Panc1 (cell line): ENCODE data around the gene ARFGAP2. TPM values are rescaled to one million over a fixed set of nuclear protein-coding genes. Genes with fewer than 3 reads are reported as not detected.
"Not testable (repeated sequence)": the region's sequence is repeated elsewhere in the genome, so short reads cannot be mapped to it uniquely, and the experiment has no call there.

Source experiments
- ATAC-seq: fragments of 200-7000 bp; cut with Tn5 transposase; 2 replicates; pipeline ENCODE4 v1.9.1; 2020; ENCODE audit warnings: mild to moderate bottlenecking, moderate library complexity
- BruUV-seq: library from RNA; stranded (reverse); fragments of 400-500 nt; replicated peaks from 2 replicates; lab custom pipeline; 2021; lab: Mats Ljungman, UMichigan
- CTCF ChIA-PET: fragments of 300-600 bp; sonication (Branson Sonifier 250); formaldehyde crosslinking; loops from one replicate; lab custom pipeline; 2022; ENCODE audit warnings: antibody characterized with exemption; lab: Charles Lee
- POLR2A ChIA-PET: fragments of 300-600 bp; sonication (Branson Sonifier 250); formaldehyde crosslinking; loops from one replicate; lab custom pipeline; 2022; ENCODE audit warnings: antibody characterized with exemption; lab: Charles Lee
- DNase-seq: peaks from one replicate; pipeline ENCODE4 v3.0.0-alpha.2; 2010; ENCODE audit warnings: low read depth, low spot score
- H3K27ac ChIP-seq: 2 replicates; pipeline ENCODE4 v1.5.1; 2011; ENCODE audit warnings: mild to moderate bottlenecking, low read length, inconsistent platforms
- H3K27me3 ChIP-seq: fragments of 200-500 bp; sonication (Bioruptor generic); 2 replicates; pipeline ENCODE4 v1.6.0; 2014; ENCODE audit warnings: low read length, inconsistent platforms; ENCODE audit not compliant: control insufficient read depth, insufficient read depth
- H3K36me3 ChIP-seq: fragments of 200-500 bp; sonication (Bioruptor generic); 2 replicates; pipeline ENCODE4 v1.5.1; 2014; ENCODE audit warnings: inconsistent platforms, mild to moderate bottlenecking, low read length, moderate library complexity; ENCODE audit not compliant: control insufficient read depth, insufficient read depth
- H3K4me1 ChIP-seq: 2 replicates; pipeline ENCODE4 v1.5.1; 2011; ENCODE audit warnings: inconsistent platforms, mild to moderate bottlenecking, low read length, moderate library complexity; ENCODE audit not compliant: control insufficient read depth, insufficient read depth
- H3K4me3 ChIP-seq, 2 experiments: 2 replicates each; pipeline ENCODE4 v1.5.1; 2011 to 2012; ENCODE audit warnings: low read depth in 2 of 2, low read length in 2 of 2, mild to moderate bottlenecking in 2 of 2, inconsistent platforms in 1 of 2, moderate library complexity in 1 of 2
- H3K9me3 ChIP-seq: fragments of 200-500 bp; sonication (Bioruptor generic); 2 replicates; pipeline ENCODE4 v1.5.1; 2014; ENCODE audit warnings: low read depth, mild to moderate bottlenecking, inconsistent platforms, low read length, moderate library complexity; ENCODE audit not compliant: control insufficient read depth, insufficient read depth
- CTCF ChIP-seq: fragments of 450-650 bp; IDR thresholded peaks from 2 replicates; pipeline ENCODE4 v1.5.1; 2017; ENCODE audit warnings: mild to moderate bottlenecking
- POLR2AphosphoS5 ChIP-seq: IDR thresholded peaks from 2 replicates; pipeline ENCODE4 v1.6.1; 2012; ENCODE audit warnings: mild to moderate bottlenecking, low read depth, low read length, moderate library complexity
- REST ChIP-seq, 2 experiments: IDR thresholded peaks; 2 replicates each; pipeline ENCODE4 v1.6.1; 2011 to 2012; ENCODE audit warnings: low read depth in 2 of 2, control low read depth in 1 of 2, low read length in 1 of 2, mild to moderate bottlenecking in 1 of 2, moderate library complexity in 1 of 2; ENCODE audit not compliant: insufficient read depth in 1 of 2
- SIN3A ChIP-seq: IDR thresholded peaks from 2 replicates; pipeline ENCODE4 v1.6.1; 2012; ENCODE audit warnings: low read depth, mild to moderate bottlenecking, low read length, moderate library complexity, borderline replicate concordance; ENCODE audit not compliant: insufficient read depth
- TCF7L2 ChIP-seq: IDR thresholded peaks from 2 replicates; pipeline ENCODE4 v1.6.1; 2011; ENCODE audit warnings: mild to moderate bottlenecking, low read depth, low read length, inconsistent platforms
- in situ Hi-C: cut with HindIII; loops from 2 replicates; pipeline ENCODE4 v1.10.0; 2016; ENCODE audit warnings: low sequenced_read_pairs, low pct_unique_long_range_greater_than_20kb
- intact Hi-C: fragments of 100-400 bp; cut with micrococcal nuclease; formaldehyde crosslinking; loops from one replicate; pipeline ENCODE4 v1.10.0; 2022; ENCODE audit not compliant: unreplicated experiment
- total RNA-seq: library from RNA; stranded (reverse); gene quantifications from one replicate; pipeline ENCODE4 v1.2.1, GENCODE V29; 2021; ENCODE audit not compliant: unreplicated experiment

Gene ARFGAP2
- total RNA-seq, 1 experiment from 2014 or later: 61.4 TPM

GRCh38 chr11:47121731-47122130 is 54.9 kb downstream of the ARFGAP2 start:
- POLR2A ChIA-PET: interaction anchor here (0.6 kb wide), 1 partner anchor 36 kb away, joined by 3 read pairs; no protein-coding TSS in a partner anchor
- DNase-seq: no peak
- CTCF ChIA-PET: no interaction called here
- H3K4me1 ChIP-seq: no peaks in the 10 kb centered on the region
- no peak overlapping the region for H3K4me3 ChIP-seq
- no peaks in the 10 kb centered on the region for H3K9me3 ChIP-seq
- no peaks in the 10 kb centered on the region for H3K36me3 ChIP-seq
- intact Hi-C loops (no loop called here), in situ Hi-C loops (no loop called here)
- no TSS peak for BruUV-seq
- H3K27me3 ChIP-seq: no peaks in the 10 kb centered on the region
- TF ChIP-seq TCF7L2 (no peak), POLR2AphosphoS5 (no peak), CTCF (no peak), SIN3A (no peak), REST (IDR thresholded peaks at IDR 0.05; ENCODE audit: insufficient read depth in 1 of 2, low read depth in 2 of 2, low read length in 1 of 2) (no peak)
- no peak overlapping the region for H3K27ac ChIP-seq
- ATAC-seq: no peak

- Histone ChIP-seq H3K27me3 (no peaks in the 10 kb centered on the region), H3K4me1 (no peaks in the 10 kb centered on the region), H3K36me3 (no peaks in the 10 kb centered on the region), H3K9me3 (no peaks in the 10 kb centered on the region), H3K4me3 (no peak overlapping the region), H3K27ac (no peak overlapping the region)
- ChIA-PET CTCF (no interaction called here), POLR2A (no interaction called here)
- TF ChIP-seq SIN3A (no peak), REST (IDR thresholded peaks at IDR 0.05; ENCODE audit: insufficient read depth in 1 of 2, low read depth in 2 of 2, low read length in 1 of 2) (no peak)
- in situ Hi-C loops (no loop called here), intact Hi-C loops (no loop called here)
- ATAC-seq (no peak), DNase-seq (no peak)
- BruUV-seq: no TSS peak
Observed at GRCh38 chr11:47121056-47121455, 55.6 kb downstream of the ARFGAP2 start.

- in situ Hi-C loops, H3K36me3 ChIP-seq, ATAC-seq, BruUV-seq, H3K9me3 ChIP-seq, H3K4me3 ChIP-seq, H3K4me1 ChIP-seq, DNase-seq, H3K27ac ChIP-seq, H3K27me3 ChIP-seq, intact Hi-C loops: not testable (repeated sequence)
- ChIA-PET CTCF (interaction anchor here (1.5 kb wide), 1 partner anchor 34 kb away, joined by 4 read pairs; no protein-coding TSS in a partner anchor), POLR2A (interaction anchor here (0.7 kb wide), 1 partner anchor 236 kb away, joined by 9 read pairs; no protein-coding TSS in a partner anchor)
Observed at GRCh38 chr11:47118958-47119688, 57.6 kb downstream of the ARFGAP2 start.
